HAP-1 (cell line): Measurements from ENCODE around the gene MAPK8.

Source experiments
- DNase-seq, 2 experiments: peaks; one replicate each; pipeline ENCODE4 v3.0.0-alpha.2; 2016 to 2020; ENCODE audit warnings: low spot score in 2 of 2
- H3K27me3 ChIP-seq: fragments of 250-450 bp; sonication (Bioruptor Pico); 2 replicates; pipeline ENCODE4 v1.5.1; 2020; ENCODE audit warnings: low read depth, mild to moderate bottlenecking, moderate library complexity
- H3K36me3 ChIP-seq: fragments of 250-450 bp; sonication (Bioruptor Pico); replicated peaks from 2 replicates; pipeline ENCODE4 v1.5.1; 2020; ENCODE audit warnings: mild to moderate bottlenecking
- H3K4me1 ChIP-seq: fragments of 250-450 bp; sonication (Bioruptor Pico); 2 replicates; pipeline ENCODE4 v1.5.1; 2020; ENCODE audit warnings: mild to moderate bottlenecking
- H3K4me3 ChIP-seq: fragments of 250-450 bp; sonication (Bioruptor Pico); 2 replicates; pipeline ENCODE4 v1.5.1; 2020; ENCODE audit warnings: mild to moderate bottlenecking, moderate library complexity
- H3K9me3 ChIP-seq: fragments of 250-450 bp; sonication (Bioruptor Pico); 2 replicates; pipeline ENCODE4 v1.5.1; 2020; ENCODE audit warnings: mild to moderate bottlenecking, moderate library complexity
- in situ Hi-C: fragments of 300-500 bp; cut with MboI; formaldehyde crosslinking; loops from 3 replicates; pipeline ENCODE4 v1.14.3; 2020; ENCODE audit warnings: low sequenced_read_pairs, inconsistent platforms, mixed read lengths

MAPK8 gene

GRCh38 chr10:48468866-48469511 lies 162.5 kb downstream of the MAPK8 start:
- Histone ChIP-seq H3K4me1 (no peaks in the 10 kb centered on the region), H3K36me3 (no peaks in the 10 kb centered on the region), H3K4me3 (no peak overlapping the region), H3K9me3 (no peaks in the 10 kb centered on the region), H3K27me3 (no peaks in the 10 kb centered on the region)
- in situ Hi-C loops: no loop called here
- DNase-seq: no peak

GRCh38 chr10:48469516-48470020 lies 163.1 kb downstream of the MAPK8 start:
- no peak overlapping the region for H3K4me3 ChIP-seq
- H3K9me3 ChIP-seq: no peaks in the 10 kb centered on the region
- no peak for DNase-seq
- H3K4me1 ChIP-seq: no peaks in the 10 kb centered on the region
- H3K27me3 ChIP-seq: no peaks in the 10 kb centered on the region
- in situ Hi-C loops: no loop called here
- H3K36me3 ChIP-seq: no peaks in the 10 kb centered on the region

GRCh38 chr10:48470115-48470892 lies 163.8 kb downstream of the MAPK8 start:
- Histone ChIP-seq H3K4me1 (no peaks in the 10 kb centered on the region), H3K27me3 (no peaks in the 10 kb centered on the region), H3K4me3 (no peak overlapping the region), H3K9me3 (no peaks in the 10 kb centered on the region), H3K36me3 (no peaks in the 10 kb centered on the region)
- no peak for DNase-seq
- in situ Hi-C loops: no loop called here

DNA sequence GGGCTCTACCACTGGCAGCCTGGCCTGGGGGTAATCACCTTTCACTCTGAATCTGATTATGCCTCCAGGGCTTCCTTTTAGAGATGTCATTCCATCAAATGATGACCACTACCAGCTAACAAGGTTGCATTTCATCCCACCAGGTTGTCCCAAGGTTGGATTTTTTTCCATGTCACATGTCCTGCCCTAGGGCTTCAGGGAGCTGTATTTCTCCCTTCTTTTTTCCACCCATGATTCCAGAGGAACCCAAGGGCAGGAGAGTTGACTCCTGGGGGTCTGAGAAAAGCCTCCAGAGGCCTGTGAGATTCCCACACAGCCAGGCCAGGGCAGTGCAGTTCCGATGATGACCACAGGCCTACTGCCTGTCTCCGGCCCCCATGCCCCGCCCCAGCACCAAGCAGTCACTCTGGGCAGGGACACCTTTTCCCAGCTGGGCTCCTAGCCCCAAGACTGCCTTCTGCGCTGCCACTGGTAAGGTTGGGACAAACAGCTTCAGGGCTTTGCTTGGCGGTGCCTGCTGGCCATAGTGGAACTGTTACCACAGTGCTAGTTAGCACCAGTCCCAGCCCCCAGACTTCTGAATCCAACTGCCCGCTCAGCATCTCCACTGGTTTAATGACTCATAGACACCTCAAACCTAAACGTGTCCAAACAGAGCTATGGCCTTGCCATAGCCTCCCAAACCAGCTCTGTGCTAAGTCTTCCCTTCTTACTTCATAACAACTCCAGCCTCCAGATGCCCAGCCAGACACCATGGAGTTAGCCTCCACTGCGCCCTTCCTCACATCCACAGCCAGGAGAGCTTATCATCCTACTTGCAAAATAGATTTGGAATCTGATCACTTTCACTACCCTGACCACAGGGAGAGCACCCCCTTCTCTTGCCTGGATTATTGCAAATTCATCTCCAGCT lies 164.7 kb downstream of the MAPK8 start:
- Histone ChIP-seq H3K27me3 (no peaks in the 10 kb centered on the region), H3K9me3 (no peaks in the 10 kb centered on the region), H3K36me3 (no peaks in the 10 kb centered on the region), H3K4me1 (no peaks in the 10 kb centered on the region), H3K4me3 (no peak overlapping the region)
- DNase-seq: no peak
- in situ Hi-C loops: no loop called here

DNA sequence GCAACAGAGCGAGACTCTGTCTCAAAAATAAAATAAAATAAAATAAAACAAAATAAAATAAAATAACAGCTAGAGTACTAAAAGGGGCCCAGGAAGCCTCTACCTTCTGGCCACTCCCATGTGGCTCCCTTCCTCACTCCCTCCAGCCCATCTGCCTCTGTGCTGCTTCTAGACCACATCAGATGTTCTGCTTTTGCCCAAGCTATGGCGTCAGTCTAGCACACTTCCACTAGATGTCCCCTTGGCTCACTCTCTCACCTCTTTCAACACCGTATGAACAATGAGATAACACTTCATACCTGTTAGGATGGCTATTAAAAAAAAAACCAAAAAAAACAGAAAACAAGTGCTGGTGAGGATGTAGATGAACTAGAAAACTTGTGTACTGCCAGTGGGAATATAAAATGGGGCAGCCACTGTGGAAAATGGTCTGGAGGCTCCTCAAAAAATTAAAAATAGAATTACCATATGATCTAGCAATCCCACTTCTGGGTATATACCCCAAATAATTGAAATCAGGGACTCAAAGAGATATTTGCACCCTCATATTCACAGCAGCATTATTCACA lies 166.1 kb downstream of the MAPK8 start:
- H3K4me1 ChIP-seq: no peaks in the 10 kb centered on the region
- no peaks in the 10 kb centered on the region for H3K9me3 ChIP-seq
- no peak overlapping the region for H3K4me3 ChIP-seq
- no peak for DNase-seq
- in situ Hi-C loops: no loop called here
- H3K27me3 ChIP-seq: no peaks in the 10 kb centered on the region
- H3K36me3 ChIP-seq: no peaks in the 10 kb centered on the region

DNA sequence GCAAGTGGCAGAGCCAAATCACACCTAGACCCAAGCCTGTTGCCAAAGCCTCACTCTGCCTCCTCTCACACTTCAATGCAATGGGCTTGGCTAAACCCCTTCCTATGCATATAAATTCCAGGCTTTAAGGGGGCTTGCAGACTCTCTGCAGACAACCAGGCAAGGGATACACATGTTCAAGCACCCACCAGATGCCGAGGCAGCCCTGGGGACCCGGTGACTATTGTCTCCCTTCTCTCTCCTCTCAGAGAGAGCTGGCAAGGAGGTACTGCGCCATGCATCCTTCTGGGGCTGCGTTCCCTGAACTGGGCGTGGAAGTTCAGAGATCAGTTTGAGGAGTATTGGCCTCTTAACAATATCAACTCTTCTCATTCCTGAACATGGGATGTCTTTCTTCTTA lies 167.2 kb downstream of the MAPK8 start:
- no peaks in the 10 kb centered on the region for H3K9me3 ChIP-seq
- in situ Hi-C loops: no loop called here
- H3K4me1 ChIP-seq: no peaks in the 10 kb centered on the region
- no peaks in the 10 kb centered on the region for H3K36me3 ChIP-seq
- no peak overlapping the region for H3K4me3 ChIP-seq
- H3K27me3 ChIP-seq: no peaks in the 10 kb centered on the region
- no peak for DNase-seq

DNA sequence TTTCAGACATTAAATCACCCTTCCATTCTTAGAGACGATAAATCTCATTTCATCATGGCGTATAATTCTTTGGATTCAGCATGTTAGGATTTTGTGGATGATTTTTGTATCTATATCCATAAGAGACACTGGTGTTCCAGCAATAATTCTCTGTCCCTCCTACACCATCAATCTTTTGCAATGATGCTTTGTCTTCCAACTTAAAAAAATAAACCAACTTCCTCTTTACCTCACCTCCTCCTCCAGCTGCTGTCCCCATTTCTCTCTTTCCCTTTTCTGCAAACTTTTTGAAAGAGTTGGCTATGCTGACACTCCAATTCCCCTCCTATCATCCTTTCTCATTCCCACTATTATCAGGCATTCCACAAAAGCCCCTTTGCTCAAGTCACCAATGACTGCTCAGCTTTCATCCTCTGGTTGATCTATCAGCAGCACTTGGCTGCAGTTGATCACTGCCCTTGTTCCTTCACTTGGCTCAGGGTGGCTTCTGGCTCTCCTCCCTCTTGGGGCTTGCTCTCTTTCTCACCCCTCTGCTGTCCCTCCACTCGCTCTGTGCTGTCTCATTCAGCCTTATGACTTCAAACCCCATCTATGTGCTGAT lies 168.4 kb downstream of the MAPK8 start:
- no peaks in the 10 kb centered on the region for H3K9me3 ChIP-seq
- no peak for DNase-seq
- H3K36me3 ChIP-seq: no peaks in the 10 kb centered on the region
- in situ Hi-C loops: no loop called here
- no peaks in the 10 kb centered on the region for H3K4me1 ChIP-seq
- no peak overlapping the region for H3K4me3 ChIP-seq
- no peaks in the 10 kb centered on the region for H3K27me3 ChIP-seq

DNA sequence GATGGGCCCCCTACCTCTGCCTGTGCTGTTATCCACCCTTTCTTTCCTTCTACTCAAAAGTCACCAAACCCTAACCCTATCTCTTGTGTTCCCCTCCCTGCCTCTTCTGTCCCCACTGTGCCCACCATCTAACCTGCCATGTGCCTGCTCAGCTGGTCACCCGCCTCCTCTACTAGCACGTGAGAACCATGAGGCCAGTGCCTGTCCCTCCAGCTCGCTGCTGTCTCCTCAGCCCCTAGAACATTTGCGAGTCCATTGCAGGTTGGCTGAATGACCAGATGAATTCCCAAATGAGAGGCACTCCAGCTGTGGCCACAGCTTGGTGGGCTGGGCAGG lies 169.4 kb downstream of the MAPK8 start:
- H3K4me3 ChIP-seq: no peak overlapping the region
- H3K36me3 ChIP-seq: no peaks in the 10 kb centered on the region
- no peaks in the 10 kb centered on the region for H3K27me3 ChIP-seq
- no peak for DNase-seq
- H3K4me1 ChIP-seq: no peaks in the 10 kb centered on the region
- in situ Hi-C loops: no loop called here
- H3K9me3 ChIP-seq: no peaks in the 10 kb centered on the region

DNA sequence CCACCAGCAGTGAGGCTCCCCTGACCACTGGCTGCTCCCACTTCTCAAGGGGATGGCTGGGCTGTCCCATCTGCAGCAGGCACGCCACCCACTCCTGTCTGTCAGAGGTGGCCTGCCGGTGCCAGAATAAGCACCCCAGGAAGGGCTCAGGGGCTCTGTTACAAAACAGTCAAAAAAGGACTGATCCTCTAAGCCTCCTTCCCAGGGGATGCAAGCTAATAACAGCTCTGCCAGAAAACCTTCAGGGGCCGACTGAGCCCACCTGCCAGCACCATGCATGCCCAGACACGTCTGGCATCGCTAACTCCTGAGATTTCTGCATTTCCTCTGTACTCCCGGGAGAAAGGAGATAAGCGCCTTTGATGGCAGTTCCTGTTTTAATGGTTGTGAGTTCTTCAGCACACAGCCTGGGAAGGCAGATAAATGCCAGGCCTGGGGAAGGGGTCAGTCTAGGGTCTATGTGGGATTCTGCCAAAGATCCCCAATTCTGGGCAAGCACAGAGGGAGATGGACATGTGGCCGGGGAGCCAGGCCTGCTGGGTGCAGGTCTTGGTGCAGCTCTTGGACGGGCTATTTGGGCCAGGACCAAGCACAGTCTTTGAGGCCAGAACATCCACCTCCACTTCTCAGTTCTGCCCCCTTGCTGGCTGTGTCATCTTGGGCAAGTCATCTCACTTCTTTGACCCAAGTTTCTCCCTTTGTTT lies 170.0 kb downstream of the MAPK8 start:
- H3K27me3 ChIP-seq: no peaks in the 10 kb centered on the region
- no peaks in the 10 kb centered on the region for H3K4me1 ChIP-seq
- no peaks in the 10 kb centered on the region for H3K9me3 ChIP-seq
- no peaks in the 10 kb centered on the region for H3K36me3 ChIP-seq
- no peak for DNase-seq
- in situ Hi-C loops: no loop called here
- no peak overlapping the region for H3K4me3 ChIP-seq

GRCh38 chr10:48477141-48477540 lies 170.7 kb downstream of the MAPK8 start:
- DNase-seq: no peak

GRCh38 chr10:48477616-48478015 lies 171.1 kb downstream of the MAPK8 start:
- no peaks in the 10 kb centered on the region for H3K4me1 ChIP-seq
- no peak overlapping the region for H3K4me3 ChIP-seq
- no peaks in the 10 kb centered on the region for H3K36me3 ChIP-seq
- DNase-seq: no peak
- H3K9me3 ChIP-seq: no peaks in the 10 kb centered on the region
- H3K27me3 ChIP-seq: no peaks in the 10 kb centered on the region
- in situ Hi-C loops: no loop called here

More at GRCh38 chr10:48477141-48477540, 170.7 kb downstream of the MAPK8 start:
- Histone ChIP-seq H3K4me1 (no peaks in the 10 kb centered on the region), H3K4me3 (no peak overlapping the region), H3K27me3 (no peaks in the 10 kb centered on the region), H3K36me3 (no peaks in the 10 kb centered on the region), H3K9me3 (no peaks in the 10 kb centered on the region)
- in situ Hi-C loops: no loop called here

DNA sequence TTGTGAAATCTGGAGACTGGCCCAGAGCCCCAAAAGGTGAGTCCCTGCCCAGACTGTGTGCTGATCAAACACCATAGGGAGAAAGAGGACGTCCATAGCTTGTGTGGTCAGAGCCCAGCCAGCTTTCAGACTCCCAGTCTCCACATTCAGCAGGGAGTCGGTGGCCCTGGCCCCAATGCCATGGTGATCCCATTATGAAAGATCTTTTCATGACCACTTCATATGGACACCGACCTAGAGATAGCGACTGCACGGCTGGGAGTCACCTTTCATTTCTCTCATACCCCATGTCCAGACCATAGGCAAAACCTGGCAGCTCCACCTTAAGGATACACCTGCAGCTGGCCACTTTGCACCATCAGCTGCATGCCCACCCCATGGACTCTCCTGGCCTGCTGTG lies 172.0 kb downstream of the MAPK8 start:
- Histone ChIP-seq H3K27me3 (no peaks in the 10 kb centered on the region), H3K4me3 (no peak overlapping the region), H3K4me1 (no peaks in the 10 kb centered on the region), H3K36me3 (no peaks in the 10 kb centered on the region), H3K9me3 (no peaks in the 10 kb centered on the region)
- DNase-seq: no peak
- in situ Hi-C loops: no loop called here
